HG02763 (cell line): ENCODE data around the gene QRFP.
"Not testable (repeated sequence)": the region's sequence is repeated elsewhere in the genome, so short reads cannot be mapped to it uniquely, and the experiment has no call there.

Experiments
- ATAC-seq: cut with Tn5 transposase; IDR thresholded peaks from one replicate; pipeline ENCODE4 v1.9.1; 2021; ENCODE audit warnings: mild to moderate bottlenecking, moderate library complexity; ENCODE audit not compliant: unreplicated experiment

The QRFP gene

GRCh38 chr9:130857864-130858738 is 38.5 kb downstream of the QRFP start:
- ATAC-seq = no peak

GRCh38 chr9:130856474-130856873 is 40.1 kb downstream of the QRFP start:
- ATAC-seq = no peak

- ATAC-seq = no peak
Observed at GRCh38 chr9:130854835-130855234, 41.8 kb downstream of the QRFP start.

GRCh38 chr9:130854092-130854491 is 42.5 kb downstream of the QRFP start:
- ATAC-seq = no peak

- ATAC-seq = no peak
Observed at GRCh38 chr9:130852801-130853200, 43.8 kb downstream of the QRFP start.

GRCh38 chr9:130849356-130849755 is 47.3 kb downstream of the QRFP start:
- no peak for ATAC-seq

GRCh38 chr9:130848514-130848913 is 48.1 kb downstream of the QRFP start:
- ATAC-seq = not testable (repeated sequence)

- no peak for ATAC-seq
Observed at GRCh38 chr9:130847306-130848217, 49.0 kb downstream of the QRFP start.

- ATAC-seq = no peak
Observed at GRCh38 chr9:130846487-130847305, 49.9 kb downstream of the QRFP start.

GRCh38 chr9:130845901-130846481 is 50.6 kb downstream of the QRFP start:
- ATAC-seq = no peak

- no peak for ATAC-seq
Observed at GRCh38 chr9:130845254-130845653, 51.4 kb downstream of the QRFP start.

GRCh38 chr9:130844044-130844451 is 52.6 kb downstream of the QRFP start:
- no peak for ATAC-seq

- no peak for ATAC-seq
Observed at GRCh38 chr9:130843049-130843908, 53.3 kb downstream of the QRFP start.
